Caki2 (cell line): Measurements from ENCODE around the gene C2orf92. TPM values are rescaled to one million over a fixed set of nuclear protein-coding genes. Genes with fewer than 3 reads are reported as not detected.

Experiments used
- total RNA-seq: library from RNA; depleted of rRNA; stranded (reverse); fragments of >200 nt; shearing (Covaris generic); gene quantifications from 2 replicates; pipeline ENCODE4 v1.2.3, GENCODE V29; 2014; ENCODE audit warnings: low replicate concordance; rRNA removed

C2orf92 gene
- total RNA-seq, 1 experiment from 2014 or later = 0.27 TPM

Other genes starting within 250 kb of the C2orf92 start
- 6.4 and 7.8 TPM in 2 replicates for gene ANKRD36B, start 79.8 kb upstream of the C2orf92 start, total RNA-seq
- 745 and 792 TPM in 2 replicates for gene COX5B, start 23.7 kb upstream of the C2orf92 start, total RNA-seq
- 89.3 and 113 TPM in 2 replicates for gene ACTR1B, start 5.7 kb upstream of the C2orf92 start, total RNA-seq
- 0.71 TPM in 1 of 2 replicates, not detected in the other for gene ZAP70, start 43.9 kb downstream of the C2orf92 start, total RNA-seq